ENCODE measurements around the gene ACSM3.

DNA sequence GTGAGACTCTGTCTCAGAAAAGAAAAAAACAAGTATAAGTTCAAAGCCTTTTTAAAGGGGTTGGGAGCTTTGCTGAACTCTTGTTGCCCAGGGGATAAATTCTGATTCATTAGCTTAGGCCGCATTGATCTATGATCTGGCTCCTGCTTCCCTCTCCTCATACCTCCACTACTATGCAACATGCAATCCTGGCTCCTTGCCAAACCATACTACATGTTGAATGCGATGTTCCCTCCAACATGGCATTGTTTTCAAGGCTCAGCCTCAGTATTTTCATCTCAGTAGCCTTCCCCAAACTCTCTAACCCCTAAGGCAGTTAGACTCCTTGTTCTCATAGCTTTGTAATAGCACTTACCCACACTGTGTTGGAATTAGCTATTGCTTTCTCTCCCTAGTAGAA lies 48.7 kb downstream of the ACSM3 start:
- no peak for TF ChIP-seq POLR2A (IDR thresholded peaks at IDR 0.05)
- TF ChIP-seq, protein P1, sequence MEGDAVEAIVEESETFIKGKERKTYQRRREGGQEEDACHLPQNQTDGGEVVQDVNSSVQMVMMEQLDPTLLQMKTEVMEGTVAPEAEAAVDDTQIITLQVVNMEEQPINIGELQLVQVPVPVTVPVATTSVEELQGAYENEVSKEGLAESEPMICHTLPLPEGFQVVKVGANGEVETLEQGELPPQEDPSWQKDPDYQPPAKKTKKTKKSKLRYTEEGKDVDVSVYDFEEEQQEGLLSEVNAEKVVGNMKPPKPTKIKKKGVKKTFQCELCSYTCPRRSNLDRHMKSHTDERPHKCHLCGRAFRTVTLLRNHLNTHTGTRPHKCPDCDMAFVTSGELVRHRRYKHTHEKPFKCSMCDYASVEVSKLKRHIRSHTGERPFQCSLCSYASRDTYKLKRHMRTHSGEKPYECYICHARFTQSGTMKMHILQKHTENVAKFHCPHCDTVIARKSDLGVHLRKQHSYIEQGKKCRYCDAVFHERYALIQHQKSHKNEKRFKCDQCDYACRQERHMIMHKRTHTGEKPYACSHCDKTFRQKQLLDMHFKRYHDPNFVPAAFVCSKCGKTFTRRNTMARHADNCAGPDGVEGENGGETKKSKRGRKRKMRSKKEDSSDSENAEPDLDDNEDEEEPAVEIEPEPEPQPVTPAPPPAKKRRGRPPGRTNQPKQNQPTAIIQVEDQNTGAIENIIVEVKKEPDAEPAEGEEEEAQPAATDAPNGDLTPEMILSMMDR (IDR thresholded peaks at IDR 0.05): no peak

Measured in testis (tissue), 2 donors.